ENCODE measurements around the gene DLX5. TPM values are rescaled to one million over a fixed set of nuclear protein-coding genes. Genes with fewer than 3 reads are reported as not detected.

Gene DLX5
- total and polyA plus RNA-seq, 2 experiments from 2014 or later: 0.34 TPM; not detected in 1

GRCh38 chr7:97015756-97016380 is 8.8 kb downstream of the DLX5 start:
- Histone ChIP-seq H3K27me3 (peaks cover 100% of the 10 kb centered on the region), H3K27ac (no peak overlapping the region), H3K9me3 (ENCODE audit: low read depth) (no peaks in the 10 kb centered on the region), H3K4me3 (no peak overlapping the region), H3K36me3 (no peaks in the 10 kb centered on the region), H3K4me1 (ENCODE audit: low read depth) (no peaks in the 10 kb centered on the region)
- DNase-seq (ENCODE audit: low read depth in 1 of 2, low spot score in 1 of 2): no peak
- no peak for TF ChIP-seq CTCF (IDR thresholded peaks at IDR 0.05; ENCODE audit: low read depth, low read length)

GRCh38 chr7:97015279-97015678 is 9.4 kb downstream of the DLX5 start:
- Histone ChIP-seq H3K4me1 (ENCODE audit: low read depth) (no peaks in the 10 kb centered on the region), H3K36me3 (no peaks in the 10 kb centered on the region), H3K27me3 (peaks cover 100% of the 10 kb centered on the region), H3K9me3 (ENCODE audit: low read depth) (no peaks in the 10 kb centered on the region), H3K4me3 (no peak overlapping the region), H3K27ac (no peak overlapping the region)
- DNase-seq (ENCODE audit: low read depth in 1 of 2, low spot score in 1 of 2): no peak
- no peak for TF ChIP-seq CTCF (IDR thresholded peaks at IDR 0.05; ENCODE audit: low read depth, low read length)

- no peaks in the 10 kb centered on the region for H3K9me3 ChIP-seq (ENCODE audit: low read depth)
- no peak for DNase-seq (ENCODE audit: low read depth in 1 of 2, low spot score in 1 of 2)
- H3K27me3 ChIP-seq: peaks cover 100% of the 10 kb centered on the region
- H3K4me3 ChIP-seq: no peak overlapping the region
- no peak for TF ChIP-seq CTCF (IDR thresholded peaks at IDR 0.05; ENCODE audit: low read depth, low read length)
- no peak overlapping the region for H3K27ac ChIP-seq
- no peaks in the 10 kb centered on the region for H3K4me1 ChIP-seq (ENCODE audit: low read depth)
- H3K36me3 ChIP-seq: no peaks in the 10 kb centered on the region
Observed at GRCh38 chr7:97014145-97014750, 10.4 kb downstream of the DLX5 start.

- H3K9me3 ChIP-seq (ENCODE audit: low read depth): no peaks in the 10 kb centered on the region
- H3K27me3 ChIP-seq: peaks cover 100% of the 10 kb centered on the region
- H3K4me1 ChIP-seq (ENCODE audit: low read depth): no peaks in the 10 kb centered on the region
- no peak for DNase-seq (ENCODE audit: low read depth in 1 of 2, low spot score in 1 of 2)
- H3K36me3 ChIP-seq: no peaks in the 10 kb centered on the region
- no peak overlapping the region for H3K4me3 ChIP-seq
- H3K27ac ChIP-seq: no peak overlapping the region
- no peak for TF ChIP-seq CTCF (IDR thresholded peaks at IDR 0.05; ENCODE audit: low read depth, low read length)
Observed at GRCh38 chr7:97013845-97014134, 10.8 kb downstream of the DLX5 start.

- Histone ChIP-seq H3K9me3 (ENCODE audit: low read depth) (no peaks in the 10 kb centered on the region), H3K4me3 (no peak overlapping the region), H3K27me3 (peaks cover 100% of the 10 kb centered on the region), H3K36me3 (no peaks in the 10 kb centered on the region), H3K27ac (no peak overlapping the region), H3K4me1 (ENCODE audit: low read depth) (no peaks in the 10 kb centered on the region)
- TF ChIP-seq CTCF (IDR thresholded peaks at IDR 0.05; ENCODE audit: low read depth, low read length): no peak
- DNase-seq (ENCODE audit: low read depth in 1 of 2, low spot score in 1 of 2): no peak
Observed at GRCh38 chr7:97013134-97013844, 11.3 kb downstream of the DLX5 start.

All from cardiac muscle cell (in vitro differentiated cells and primary cell).